ENCODE measurements around the gene LMNB1. TPM values are rescaled to one million over a fixed set of nuclear protein-coding genes. Genes with fewer than 3 reads are reported as not detected.
A peak's percentile ranks its signal among the peaks of the same experiment; 100 is the strongest.

The LMNB1 gene
- total and polyA plus RNA-seq, 2 of the 13 experiments (the other 11 are each of a cell fraction or from before 2014, with no cell fraction given), result 12.5 to 159 TPM

- TF ChIP-seq MTERF4 (CRISPR knock-in tag; IDR thresholded peaks at IDR 0.05) (peak; percentile 70; the same call in 1 of the 2 replicates), HNRNPLL (IDR thresholded peaks at IDR 0.05; ENCODE audit: low read depth, low read length, poor library complexity, severe bottlenecking) (peak; percentile 66), CCDC6 (CRISPR knock-in tag; IDR thresholded peaks at IDR 0.05) (0 out of 2 replicates have a peak, but pooled peaks have one; percentile 65), ZSCAN22 (CRISPR knock-in tag; IDR thresholded peaks at IDR 0.05) (0 out of 2 replicates have a peak, but pooled peaks have one; percentile 13), ZNF407 (CRISPR knock-in tag; IDR thresholded peaks at IDR 0.05; ENCODE audit: not compliant biosample characterization) (no peak), FOXC1 (CRISPR knock-in tag; IDR thresholded peaks at IDR 0.05; ENCODE audit: borderline replicate concordance) (no peak), ARHGAP35 (CRISPR knock-in tag; IDR thresholded peaks at IDR 0.05; ENCODE audit: borderline replicate concordance) (0 out of 2 replicates have a peak, but pooled peaks have one; percentile 9), IRX3 (CRISPR knock-in tag; IDR thresholded peaks at IDR 0.05; ENCODE audit: borderline replicate concordance, low read depth) (peak; percentile 93; the same call in 1 of the 2 replicates), HDAC2 (CRISPR knock-in tag; IDR thresholded peaks at IDR 0.05) (no peak), ZNF318 (CRISPR knock-in tag; IDR thresholded peaks at IDR 0.05) (0 out of 2 replicates have a peak, but pooled peaks have one; percentile 47)
Observed at GRCh38 chr5:126777257-126777974, 480 bp downstream of the LMNB1 start (continued).
